Measurements from ENCODE around the gene MACROD2.

The MACROD2 gene

DNA sequence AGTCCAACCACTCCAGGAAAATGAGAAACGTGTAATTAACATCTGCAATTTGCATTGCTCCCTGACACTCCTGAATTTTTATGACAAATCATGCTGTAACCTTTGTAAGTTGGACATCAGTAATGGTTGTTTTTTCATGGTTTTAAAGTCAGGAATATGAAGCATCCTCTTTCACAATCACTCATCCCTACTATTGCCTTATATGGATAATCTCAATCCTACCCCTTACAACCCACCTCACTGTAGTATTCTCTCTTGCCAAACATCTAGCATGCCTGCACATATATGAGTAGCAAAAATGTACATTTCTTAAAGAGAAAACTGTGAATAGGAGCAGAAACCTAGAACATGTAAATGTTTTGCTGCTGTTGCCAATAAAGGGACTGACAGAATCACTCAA lies 1848.5 kb downstream of the MACROD2 start:
- FAIRE-seq (no peak), DNase-seq (ENCODE audit: insufficient read length, low spot score) (no peak)

DNA sequence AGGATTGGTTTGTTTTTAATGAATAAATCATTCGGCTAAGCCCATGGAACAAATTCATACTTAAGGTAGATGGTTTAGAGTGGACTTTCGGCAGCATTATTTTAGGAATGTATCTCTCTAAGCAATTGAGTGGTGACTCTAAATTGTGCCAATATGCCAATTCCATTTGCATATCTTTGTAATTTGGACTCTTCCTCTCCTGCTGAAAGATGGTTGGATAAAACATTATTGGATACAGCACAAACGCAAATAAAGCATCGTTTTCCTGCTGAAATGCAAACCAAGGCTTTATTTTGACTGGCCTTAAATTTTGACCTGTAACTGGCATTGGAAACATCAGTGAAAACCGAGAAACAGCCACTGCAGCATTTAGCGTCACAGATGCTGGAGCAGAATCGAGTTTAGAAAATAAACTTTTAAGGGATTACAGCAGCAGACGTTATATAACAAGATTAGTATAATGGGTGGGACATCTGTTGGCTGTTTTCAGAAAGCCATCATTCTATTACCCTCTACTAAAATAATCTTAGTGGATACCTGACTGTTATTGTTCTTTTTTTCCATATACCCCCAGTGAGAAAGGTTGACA lies 1852.0 kb downstream of the MACROD2 start:
- FAIRE-seq = no peak
- DNase-seq (ENCODE audit: insufficient read length, low spot score) = no peak

More for the DNA sequence above, 1848.5 kb downstream of the MACROD2 start:
- TF ChIP-seq, protein P1, sequence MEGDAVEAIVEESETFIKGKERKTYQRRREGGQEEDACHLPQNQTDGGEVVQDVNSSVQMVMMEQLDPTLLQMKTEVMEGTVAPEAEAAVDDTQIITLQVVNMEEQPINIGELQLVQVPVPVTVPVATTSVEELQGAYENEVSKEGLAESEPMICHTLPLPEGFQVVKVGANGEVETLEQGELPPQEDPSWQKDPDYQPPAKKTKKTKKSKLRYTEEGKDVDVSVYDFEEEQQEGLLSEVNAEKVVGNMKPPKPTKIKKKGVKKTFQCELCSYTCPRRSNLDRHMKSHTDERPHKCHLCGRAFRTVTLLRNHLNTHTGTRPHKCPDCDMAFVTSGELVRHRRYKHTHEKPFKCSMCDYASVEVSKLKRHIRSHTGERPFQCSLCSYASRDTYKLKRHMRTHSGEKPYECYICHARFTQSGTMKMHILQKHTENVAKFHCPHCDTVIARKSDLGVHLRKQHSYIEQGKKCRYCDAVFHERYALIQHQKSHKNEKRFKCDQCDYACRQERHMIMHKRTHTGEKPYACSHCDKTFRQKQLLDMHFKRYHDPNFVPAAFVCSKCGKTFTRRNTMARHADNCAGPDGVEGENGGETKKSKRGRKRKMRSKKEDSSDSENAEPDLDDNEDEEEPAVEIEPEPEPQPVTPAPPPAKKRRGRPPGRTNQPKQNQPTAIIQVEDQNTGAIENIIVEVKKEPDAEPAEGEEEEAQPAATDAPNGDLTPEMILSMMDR (IDR thresholded peaks at IDR 0.05; ENCODE audit: insufficient read depth, missing control alignments) = no peak

DNA sequence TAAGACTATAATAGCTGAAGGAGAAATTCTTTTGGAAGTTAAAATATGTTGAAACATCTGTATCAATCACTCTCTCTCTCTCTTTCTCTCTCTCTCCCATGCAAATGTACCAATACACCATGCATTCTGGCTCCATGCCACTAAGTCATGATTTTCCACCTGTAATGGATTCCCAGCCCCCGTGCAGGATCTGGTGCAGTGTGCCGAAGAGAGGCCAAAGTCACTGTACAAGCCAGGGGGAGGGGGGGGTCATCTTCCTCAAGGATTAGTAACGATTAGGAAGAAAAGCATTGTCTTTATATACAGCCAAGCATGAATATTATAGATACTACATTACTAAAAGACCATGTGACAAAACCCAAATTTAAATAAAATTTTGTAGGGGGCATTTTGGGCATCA lies 1852.8 kb downstream of the MACROD2 start:
- TF ChIP-seq, protein P1 (IDR thresholded peaks at IDR 0.05; ENCODE audit: insufficient read depth, missing control alignments) = no peak
- no peak for DNase-seq (ENCODE audit: insufficient read length, low spot score)
- no peak for FAIRE-seq

More for the DNA sequence above, 1852.0 kb downstream of the MACROD2 start:
- TF ChIP-seq, protein P1 (IDR thresholded peaks at IDR 0.05; ENCODE audit: insufficient read depth, missing control alignments) = no peak

DNA sequence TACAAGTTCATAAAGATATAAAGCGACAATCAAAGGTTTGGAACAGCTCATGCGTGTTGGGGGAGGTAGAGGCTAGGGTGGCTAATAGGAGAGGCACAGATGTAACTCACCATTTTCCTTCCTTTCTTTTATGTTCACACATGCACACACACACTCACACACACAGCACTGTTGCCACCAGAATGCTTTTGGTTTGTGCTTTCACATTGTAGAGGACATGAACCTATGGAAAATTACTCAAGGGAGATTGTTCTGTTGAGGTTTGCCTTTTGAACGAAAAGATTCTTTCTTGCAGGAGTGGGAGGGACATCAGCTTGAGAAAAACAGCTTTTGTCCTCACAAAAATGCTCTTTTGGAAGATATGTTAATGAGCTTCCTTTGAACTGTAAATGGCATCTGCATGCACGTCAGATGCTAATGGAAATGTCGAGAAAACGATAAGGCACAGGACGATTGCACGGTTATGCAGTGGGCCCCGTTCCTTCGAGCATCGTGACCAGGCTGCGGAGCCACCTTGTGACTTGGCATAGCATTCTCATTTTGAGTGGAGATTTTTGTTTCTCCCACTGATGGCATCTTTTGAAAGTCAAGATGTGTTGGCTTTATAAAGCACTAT lies 1853.8 kb downstream of the MACROD2 start:
- FAIRE-seq (no peak), DNase-seq (ENCODE audit: insufficient read length, low spot score) (no peak)
- TF ChIP-seq, protein P1 (IDR thresholded peaks at IDR 0.05; ENCODE audit: insufficient read depth, missing control alignments) = no peak

DNA sequence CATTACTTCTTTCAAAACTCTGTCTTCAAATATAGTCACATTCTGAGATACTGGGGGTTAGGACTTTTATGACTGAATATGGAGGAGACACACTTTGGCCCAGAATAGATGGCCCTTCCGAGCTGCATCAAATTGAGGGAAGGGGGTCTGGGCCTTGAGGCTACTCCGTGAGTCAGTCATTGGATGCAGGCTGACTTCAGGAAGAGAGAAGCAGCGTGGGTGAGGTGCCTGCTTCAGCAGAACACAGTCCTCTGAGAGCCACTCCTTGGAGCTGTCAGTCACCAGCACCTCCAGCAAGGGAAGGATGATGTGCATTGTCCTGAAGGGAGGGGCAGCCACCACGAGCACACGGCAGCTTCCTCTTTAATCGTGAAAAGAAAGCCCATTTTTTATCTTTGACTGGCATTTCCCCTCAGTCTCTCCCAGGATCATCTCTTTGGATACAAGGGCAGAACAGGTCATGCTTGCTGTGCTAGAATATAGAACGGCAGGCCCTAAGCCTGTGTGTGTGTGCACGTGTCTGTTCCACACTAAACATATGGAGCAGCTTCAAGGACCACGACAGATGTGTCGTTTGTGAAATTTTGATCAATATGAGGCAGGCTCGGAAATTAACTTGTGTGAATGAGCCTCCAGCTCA lies 1856.4 kb downstream of the MACROD2 start:
- FAIRE-seq (no peak), DNase-seq (ENCODE audit: insufficient read length, low spot score) (no peak)

DNA sequence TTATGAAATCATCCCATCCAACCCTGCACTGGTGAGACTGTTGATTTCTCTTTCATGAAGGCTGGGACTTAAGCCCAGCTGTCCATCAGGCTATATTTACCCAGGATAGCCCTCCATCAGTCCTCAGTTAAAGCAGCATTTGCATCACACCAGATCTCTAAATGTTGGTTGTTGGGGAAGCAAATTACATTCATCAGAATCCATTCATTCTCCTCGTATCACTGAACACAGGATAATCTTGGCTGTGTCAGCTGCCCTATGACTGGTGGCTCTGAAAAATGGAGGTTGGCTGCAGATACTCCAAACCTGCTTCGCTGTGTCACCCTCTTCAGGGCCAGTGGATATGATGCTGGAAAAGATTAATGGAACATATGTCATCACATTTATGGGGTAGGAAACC lies 1859.6 kb downstream of the MACROD2 start:
- FAIRE-seq = no peak
- TF ChIP-seq, protein P1 (IDR thresholded peaks at IDR 0.05; ENCODE audit: insufficient read depth, missing control alignments) = no peak
- DNase-seq (ENCODE audit: insufficient read length, low spot score) = no peak

More for the DNA sequence above, 1856.4 kb downstream of the MACROD2 start:
- TF ChIP-seq, protein P1 (IDR thresholded peaks at IDR 0.05; ENCODE audit: insufficient read depth, missing control alignments) = no peak

Measured in D721Med (cell line).